ENCODE measurements around the gene PHACTR3.
A peak's percentile ranks its signal among the peaks of the same experiment; 100 is the strongest.

PHACTR3 gene

GRCh38 chr20:59745716-59746115 lies 141.4 kb downstream of the PHACTR3 start:
- TF ChIP-seq CTCF (IDR thresholded peaks at IDR 0.05): no peak

- no peak for TF ChIP-seq CTCF (IDR thresholded peaks at IDR 0.05)
Measured at GRCh38 chr20:59746155-59746554, 141.8 kb downstream of the PHACTR3 start.

- no peak for TF ChIP-seq CTCF (IDR thresholded peaks at IDR 0.05)
Measured at GRCh38 chr20:59747671-59748515, 143.6 kb downstream of the PHACTR3 start.

- no peak for TF ChIP-seq CTCF (IDR thresholded peaks at IDR 0.05)
Measured at GRCh38 chr20:59748619-59749191, 144.4 kb downstream of the PHACTR3 start.

- TF ChIP-seq CTCF (IDR thresholded peaks at IDR 0.05): no peak
Measured at GRCh38 chr20:59749301-59749700, 145.0 kb downstream of the PHACTR3 start.

GRCh38 chr20:59750209-59750840 lies 146.0 kb downstream of the PHACTR3 start:
- no peak for TF ChIP-seq CTCF (IDR thresholded peaks at IDR 0.05)

- TF ChIP-seq CTCF (IDR thresholded peaks at IDR 0.05): peak; percentile 90
Measured at GRCh38 chr20:59751075-59751711, 146.9 kb downstream of the PHACTR3 start.

Data from LNCAP (cell line).